Measurements from ENCODE around the gene ENPP5. TPM values are rescaled to one million over a fixed set of nuclear protein-coding genes. Genes with fewer than 3 reads are reported as not detected.

Gene ENPP5
- total and polyA plus RNA-seq, 4 donors = 0.17 to 3.2 (median 0.57) TPM

DNA sequence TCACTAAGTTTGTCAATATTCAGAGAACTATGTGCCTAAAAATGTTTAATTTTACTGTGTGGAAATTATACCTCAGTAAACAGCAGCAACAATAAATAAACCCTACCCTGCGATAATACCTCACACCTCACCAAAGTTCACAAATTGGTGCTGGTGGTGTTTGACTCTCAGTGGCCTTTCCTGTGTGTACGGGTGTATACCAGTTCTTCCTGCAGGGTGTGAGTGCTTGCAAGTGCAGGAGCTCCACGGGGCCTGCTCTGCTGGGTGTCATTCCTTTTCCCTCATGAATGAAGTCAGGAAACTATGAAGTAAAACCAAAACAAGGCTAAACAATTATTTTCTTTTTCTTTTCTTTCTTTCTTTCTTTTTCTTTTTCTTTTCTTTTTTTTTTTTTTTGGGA lies 4.1 kb upstream of the ENPP5 start:
- Histone ChIP-seq H3K4me1 (ENCODE audit: control insufficient read depth in 4 of 4, insufficient read depth in 4 of 4, low read length in 3 of 4) (peaks cover 6 to 7% (median 6%) of the 10 kb centered on the region in 4 donors), H3K36me3 (ENCODE audit: control insufficient read depth in 4 of 4, insufficient read depth in 3 of 4, low read depth in 1 of 4, low read length in 3 of 4) (no peaks in the 10 kb centered on the region), H3K27ac (ENCODE audit: low read depth in 1 of 2, low read length in 2 of 2) (no peak overlapping the region), H3K4me3 (ENCODE audit: low read depth in 1 of 3, low read length in 3 of 3) (no peak overlapping the region), H3K27me3 (ENCODE audit: control insufficient read depth in 4 of 4, insufficient read depth in 4 of 4, low read length in 3 of 4) (no peaks in the 10 kb centered on the region), H3K9ac (ENCODE audit: low read depth in 1 of 2, low read length in 2 of 2) (no peak overlapping the region), H3K9me3 (ENCODE audit: control insufficient read depth in 4 of 4, low read length in 3 of 4) (no peaks in the 10 kb centered on the region)
- no peak for TF ChIP-seq NR2F2 (IDR thresholded peaks at IDR 0.05)
- TF ChIP-seq RXRA (IDR thresholded peaks at IDR 0.05) = no peak
- TF ChIP-seq TAF1 (conservative IDR thresholded peaks at IDR 0.05) = no peak
- no peak for TF ChIP-seq JUND (IDR thresholded peaks at IDR 0.05)
- TF ChIP-seq FOXA1 (IDR thresholded peaks at IDR 0.05) = no peak
- TF ChIP-seq SP1 (IDR thresholded peaks at IDR 0.05) = no peak
- no peak for TF ChIP-seq HNF4G (IDR thresholded peaks at IDR 0.05)
- no peak for TF ChIP-seq YY1 (IDR thresholded peaks at IDR 0.05)
- TF ChIP-seq, protein P1, sequence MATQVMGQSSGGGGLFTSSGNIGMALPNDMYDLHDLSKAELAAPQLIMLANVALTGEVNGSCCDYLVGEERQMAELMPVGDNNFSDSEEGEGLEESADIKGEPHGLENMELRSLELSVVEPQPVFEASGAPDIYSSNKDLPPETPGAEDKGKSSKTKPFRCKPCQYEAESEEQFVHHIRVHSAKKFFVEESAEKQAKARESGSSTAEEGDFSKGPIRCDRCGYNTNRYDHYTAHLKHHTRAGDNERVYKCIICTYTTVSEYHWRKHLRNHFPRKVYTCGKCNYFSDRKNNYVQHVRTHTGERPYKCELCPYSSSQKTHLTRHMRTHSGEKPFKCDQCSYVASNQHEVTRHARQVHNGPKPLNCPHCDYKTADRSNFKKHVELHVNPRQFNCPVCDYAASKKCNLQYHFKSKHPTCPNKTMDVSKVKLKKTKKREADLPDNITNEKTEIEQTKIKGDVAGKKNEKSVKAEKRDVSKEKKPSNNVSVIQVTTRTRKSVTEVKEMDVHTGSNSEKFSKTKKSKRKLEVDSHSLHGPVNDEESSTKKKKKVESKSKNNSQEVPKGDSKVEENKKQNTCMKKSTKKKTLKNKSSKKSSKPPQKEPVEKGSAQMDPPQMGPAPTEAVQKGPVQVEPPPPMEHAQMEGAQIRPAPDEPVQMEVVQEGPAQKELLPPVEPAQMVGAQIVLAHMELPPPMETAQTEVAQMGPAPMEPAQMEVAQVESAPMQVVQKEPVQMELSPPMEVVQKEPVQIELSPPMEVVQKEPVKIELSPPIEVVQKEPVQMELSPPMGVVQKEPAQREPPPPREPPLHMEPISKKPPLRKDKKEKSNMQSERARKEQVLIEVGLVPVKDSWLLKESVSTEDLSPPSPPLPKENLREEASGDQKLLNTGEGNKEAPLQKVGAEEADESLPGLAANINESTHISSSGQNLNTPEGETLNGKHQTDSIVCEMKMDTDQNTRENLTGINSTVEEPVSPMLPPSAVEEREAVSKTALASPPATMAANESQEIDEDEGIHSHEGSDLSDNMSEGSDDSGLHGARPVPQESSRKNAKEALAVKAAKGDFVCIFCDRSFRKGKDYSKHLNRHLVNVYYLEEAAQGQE (IDR thresholded peaks at IDR 0.05) = no peak
- no peak for TF ChIP-seq RAD21 (IDR thresholded peaks at IDR 0.05)
- 78% methylated on average over 3 of the region's 3 CpGs for WGBS
- DNase-seq (ENCODE audit: low spot score) = no peak

DNA sequence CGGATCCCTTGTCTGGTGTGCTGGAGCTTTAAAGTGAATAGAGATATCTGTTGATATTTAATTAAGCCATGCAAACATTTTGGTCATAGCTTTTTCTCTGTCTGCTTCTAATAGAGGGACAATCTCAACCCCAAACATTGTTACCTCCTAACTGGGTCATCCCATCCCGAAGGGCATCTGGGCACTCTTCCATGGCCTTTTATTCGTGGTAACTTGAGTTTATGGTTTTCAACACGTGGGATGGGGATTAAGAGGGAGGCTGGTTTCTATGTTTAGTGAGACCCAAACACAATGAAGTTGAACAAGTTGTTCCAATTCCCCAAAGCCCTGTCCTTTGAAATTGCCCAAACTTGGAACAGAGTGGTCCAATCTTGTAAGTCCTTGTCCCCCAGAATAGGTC lies 1.4 kb upstream of the ENPP5 start:
- Histone ChIP-seq H3K36me3 (ENCODE audit: control insufficient read depth in 4 of 4, insufficient read depth in 3 of 4, low read depth in 1 of 4, low read length in 3 of 4) (no peaks in the 10 kb centered on the region), H3K9ac (ENCODE audit: low read depth in 1 of 2, low read length in 2 of 2) (no peak overlapping the region), H3K9me3 (ENCODE audit: control insufficient read depth in 4 of 4, low read length in 3 of 4) (no peaks in the 10 kb centered on the region), H3K27me3 (ENCODE audit: control insufficient read depth in 4 of 4, insufficient read depth in 4 of 4, low read length in 3 of 4) (no peaks in the 10 kb centered on the region), H3K4me3 (ENCODE audit: low read depth in 1 of 3, low read length in 3 of 3) (no peak overlapping the region), H3K4me1 (ENCODE audit: control insufficient read depth in 4 of 4, insufficient read depth in 4 of 4, low read length in 3 of 4) (peaks cover 6 to 7% (median 6%) of the 10 kb centered on the region in 4 donors), H3K27ac (ENCODE audit: low read depth in 1 of 2, low read length in 2 of 2) (no peak overlapping the region)
- DNase-seq (ENCODE audit: low spot score) = no peak
- 89% methylated on average over 4 of the region's 4 CpGs for WGBS
- TF ChIP-seq EGR1 (IDR thresholded peaks at IDR 0.05; ENCODE audit: low read depth in 2 of 2) = no peak
- no peak for TF ChIP-seq JUND (IDR thresholded peaks at IDR 0.05)
- no peak for TF ChIP-seq ATF3 (IDR thresholded peaks at IDR 0.05)
- TF ChIP-seq RAD21 (IDR thresholded peaks at IDR 0.05) = no peak
- TF ChIP-seq GABPA (IDR thresholded peaks at IDR 0.05 in 1 of 2, conservative IDR thresholded peaks at IDR 0.05 in 1 of 2) = no peak
- TF ChIP-seq TAF1 (conservative IDR thresholded peaks at IDR 0.05) = no peak
- no peak for TF ChIP-seq RXRA (IDR thresholded peaks at IDR 0.05)
- TF ChIP-seq, protein P1 (IDR thresholded peaks at IDR 0.05) = no peak
- TF ChIP-seq YY1 (IDR thresholded peaks at IDR 0.05) = no peak
- TF ChIP-seq, protein P2, sequence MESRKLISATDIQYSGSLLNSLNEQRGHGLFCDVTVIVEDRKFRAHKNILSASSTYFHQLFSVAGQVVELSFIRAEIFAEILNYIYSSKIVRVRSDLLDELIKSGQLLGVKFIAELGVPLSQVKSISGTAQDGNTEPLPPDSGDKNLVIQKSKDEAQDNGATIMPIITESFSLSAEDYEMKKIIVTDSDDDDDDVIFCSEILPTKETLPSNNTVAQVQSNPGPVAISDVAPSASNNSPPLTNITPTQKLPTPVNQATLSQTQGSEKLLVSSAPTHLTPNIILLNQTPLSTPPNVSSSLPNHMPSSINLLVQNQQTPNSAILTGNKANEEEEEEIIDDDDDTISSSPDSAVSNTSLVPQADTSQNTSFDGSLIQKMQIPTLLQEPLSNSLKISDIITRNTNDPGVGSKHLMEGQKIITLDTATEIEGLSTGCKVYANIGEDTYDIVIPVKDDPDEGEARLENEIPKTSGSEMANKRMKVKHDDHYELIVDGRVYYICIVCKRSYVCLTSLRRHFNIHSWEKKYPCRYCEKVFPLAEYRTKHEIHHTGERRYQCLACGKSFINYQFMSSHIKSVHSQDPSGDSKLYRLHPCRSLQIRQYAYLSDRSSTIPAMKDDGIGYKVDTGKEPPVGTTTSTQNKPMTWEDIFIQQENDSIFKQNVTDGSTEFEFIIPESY (IDR thresholded peaks at IDR 0.05) = no peak
- no peak for TF ChIP-seq NR2F2 (IDR thresholded peaks at IDR 0.05)
- no peak for TF ChIP-seq CTCF (IDR thresholded peaks at IDR 0.05; ENCODE audit: low read depth, low read length, missing input control)
- TF ChIP-seq HNF4G (IDR thresholded peaks at IDR 0.05) = no peak
- TF ChIP-seq FOXA2 (IDR thresholded peaks at IDR 0.05) = no peak
- TF ChIP-seq, protein P3, sequence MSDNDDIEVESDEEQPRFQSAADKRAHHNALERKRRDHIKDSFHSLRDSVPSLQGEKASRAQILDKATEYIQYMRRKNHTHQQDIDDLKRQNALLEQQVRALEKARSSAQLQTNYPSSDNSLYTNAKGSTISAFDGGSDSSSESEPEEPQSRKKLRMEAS (IDR thresholded peaks at IDR 0.05) = no peak
- no peak for TF ChIP-seq SP1 (IDR thresholded peaks at IDR 0.05)
- no peak for TF ChIP-seq FOXA1 (IDR thresholded peaks at IDR 0.05)
- no peak for TF ChIP-seq HNF4A (conservative IDR thresholded peaks at IDR 0.05)
